Gastroesophageal sphincter (tissue), 3 donors: ENCODE data around the gene DNAH10.

Experiments used
- EP300 ChIP-seq: sonication (generic); formaldehyde crosslinking; IDR thresholded peaks from one replicate; pipeline ENCODE4 v1.6.1; 2017; ENCODE audit warnings: antibody characterized with exemption, mild to moderate bottlenecking
- POLR2A ChIP-seq, 2 donors: fragments of 450-650 bp; IDR thresholded peaks; one replicate each; pipeline ENCODE4 v1.6.1; 2017; ENCODE audit warnings: antibody characterized with exemption in 2 of 2, mild to moderate bottlenecking in 2 of 2, moderate library complexity in 1 of 2
- TF ChIP-seq, protein P1 (sequence below), 4 experiments: fragments of 200-600 bp in 2 of 4; fragments of 450-650 bp in 2 of 4; sonication (generic) in 1 of 4; IDR thresholded peaks; one replicate each; pipeline ENCODE4 v1.5.1; 2017 to 2019; ENCODE audit warnings: antibody characterized with exemption in 4 of 4, mild to moderate bottlenecking in 2 of 4, moderate library complexity in 2 of 4

DNA sequence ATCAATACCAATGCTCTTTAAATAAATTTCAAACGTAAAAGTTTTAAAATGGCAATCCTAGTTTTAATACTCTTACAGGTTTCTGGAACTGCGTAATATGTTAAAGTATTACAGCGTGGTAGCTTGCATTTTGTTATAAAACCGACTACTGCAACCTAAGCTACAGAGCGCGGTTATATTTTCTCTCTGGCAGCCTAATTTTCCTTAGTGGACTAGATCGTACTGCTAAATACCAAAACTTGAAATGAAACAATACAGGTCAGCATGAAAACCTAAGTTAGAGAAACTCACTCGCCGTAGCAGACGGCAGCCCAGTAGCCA is 209.3 kb downstream of the DNAH10 start:
- TF ChIP-seq, protein P1, sequence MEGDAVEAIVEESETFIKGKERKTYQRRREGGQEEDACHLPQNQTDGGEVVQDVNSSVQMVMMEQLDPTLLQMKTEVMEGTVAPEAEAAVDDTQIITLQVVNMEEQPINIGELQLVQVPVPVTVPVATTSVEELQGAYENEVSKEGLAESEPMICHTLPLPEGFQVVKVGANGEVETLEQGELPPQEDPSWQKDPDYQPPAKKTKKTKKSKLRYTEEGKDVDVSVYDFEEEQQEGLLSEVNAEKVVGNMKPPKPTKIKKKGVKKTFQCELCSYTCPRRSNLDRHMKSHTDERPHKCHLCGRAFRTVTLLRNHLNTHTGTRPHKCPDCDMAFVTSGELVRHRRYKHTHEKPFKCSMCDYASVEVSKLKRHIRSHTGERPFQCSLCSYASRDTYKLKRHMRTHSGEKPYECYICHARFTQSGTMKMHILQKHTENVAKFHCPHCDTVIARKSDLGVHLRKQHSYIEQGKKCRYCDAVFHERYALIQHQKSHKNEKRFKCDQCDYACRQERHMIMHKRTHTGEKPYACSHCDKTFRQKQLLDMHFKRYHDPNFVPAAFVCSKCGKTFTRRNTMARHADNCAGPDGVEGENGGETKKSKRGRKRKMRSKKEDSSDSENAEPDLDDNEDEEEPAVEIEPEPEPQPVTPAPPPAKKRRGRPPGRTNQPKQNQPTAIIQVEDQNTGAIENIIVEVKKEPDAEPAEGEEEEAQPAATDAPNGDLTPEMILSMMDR (IDR thresholded peaks at IDR 0.05): no peak
- TF ChIP-seq EP300: no peak
- TF ChIP-seq POLR2A (IDR thresholded peaks at IDR 0.05): no peak
